HG03565 (cell line): ENCODE data around the gene NCAN.

ENCODE experiments used
- ATAC-seq: cut with Tn5 transposase; IDR thresholded peaks from one replicate; pipeline ENCODE4 v1.9.1; 2021; ENCODE audit warnings: mild to moderate bottlenecking, moderate library complexity; ENCODE audit not compliant: unreplicated experiment

The NCAN gene

GRCh38 chr19:19258589-19259338 lies 47.0 kb downstream of the NCAN start:
- no peak for ATAC-seq

- ATAC-seq = no peak
Observed at GRCh38 chr19:19259741-19260140, 48.0 kb downstream of the NCAN start.

- no peak for ATAC-seq
Observed at GRCh38 chr19:19260417-19261214, 48.9 kb downstream of the NCAN start.

DNA sequence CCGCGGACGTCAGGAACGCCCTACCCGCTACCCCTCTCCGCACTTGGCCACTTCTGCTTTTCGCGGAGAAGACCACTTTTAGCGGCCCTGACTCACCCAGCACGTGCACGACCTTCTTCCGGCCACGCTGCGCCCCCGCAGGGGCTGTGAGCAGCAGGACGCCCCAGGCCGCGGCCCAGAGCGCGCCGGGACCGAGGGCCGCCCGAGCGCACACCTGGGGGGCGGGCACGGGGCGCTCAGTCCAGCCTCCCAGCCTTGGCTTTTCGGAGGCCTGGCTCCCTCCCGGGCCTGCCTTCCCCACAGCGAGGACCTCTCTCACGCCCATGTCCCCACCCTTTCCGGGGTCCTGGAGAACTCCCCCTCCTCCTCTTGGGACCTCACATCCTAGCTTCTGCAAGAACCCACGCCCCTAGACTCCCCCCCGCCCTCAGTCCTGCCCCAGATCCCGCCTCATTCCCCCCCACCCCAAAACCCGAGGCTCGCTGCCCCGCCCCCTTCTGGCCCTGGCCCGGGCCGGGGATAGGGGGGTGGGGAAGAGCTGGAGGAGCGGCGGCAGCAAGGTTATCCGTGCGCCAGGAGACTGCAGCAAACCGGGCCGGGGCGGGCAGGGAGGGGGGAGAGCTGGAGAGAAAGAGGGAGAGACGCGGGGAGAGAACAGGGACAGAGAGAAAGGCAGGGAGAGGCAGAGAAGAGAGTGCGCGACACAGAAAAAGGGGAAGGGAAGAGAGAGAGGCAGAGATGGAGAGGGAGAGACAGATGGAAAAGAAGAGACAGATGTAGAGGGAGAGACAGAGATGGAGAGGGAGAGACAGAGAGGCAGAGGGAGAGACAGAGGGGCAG lies 49.8 kb downstream of the NCAN start:
- no peak for ATAC-seq

DNA sequence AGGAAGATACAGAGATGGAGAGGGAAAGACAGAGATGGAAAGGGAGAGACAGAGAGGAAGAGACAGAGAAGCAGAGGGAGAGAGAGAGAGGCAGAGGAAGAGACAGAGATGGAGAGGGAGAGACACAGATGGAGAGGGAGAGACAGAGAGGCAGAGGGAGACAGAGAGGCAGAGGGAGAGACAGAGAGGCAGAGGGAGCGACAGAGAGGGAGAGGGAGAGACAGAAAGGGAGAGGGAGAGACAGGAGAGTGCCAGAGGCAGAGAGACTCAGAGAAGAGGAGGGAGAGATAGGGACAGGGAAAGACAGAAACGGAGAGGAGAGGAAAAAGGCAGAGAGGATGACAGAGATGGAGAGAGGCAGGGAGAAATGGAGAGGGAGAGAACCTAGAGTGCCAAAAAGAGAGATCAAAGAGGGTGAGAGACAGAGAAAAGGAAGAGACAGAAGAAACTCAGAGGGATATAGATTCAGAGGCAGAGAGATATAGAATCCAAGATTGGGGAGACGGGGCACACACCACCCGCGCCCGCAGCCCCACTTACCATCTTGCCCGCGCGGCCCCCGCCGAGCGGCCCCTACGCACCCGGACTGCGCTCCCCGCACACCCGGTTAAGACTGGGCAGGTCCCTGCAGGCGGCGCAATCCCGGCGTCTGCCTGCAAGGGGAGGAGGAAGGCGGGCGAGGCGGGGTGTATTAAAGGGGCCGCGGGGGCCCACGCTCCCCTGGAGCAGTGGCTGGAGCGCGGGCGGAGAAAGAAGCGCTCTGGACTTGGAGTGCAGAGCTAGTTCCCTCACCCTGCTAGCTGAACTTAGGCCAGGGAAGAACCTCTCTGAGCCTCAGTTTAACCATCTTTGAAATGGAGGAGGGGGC lies 50.7 kb downstream of the NCAN start:
- no peak for ATAC-seq

- ATAC-seq = no peak
Observed at GRCh38 chr19:19263886-19264487, 52.2 kb downstream of the NCAN start.

DNA sequence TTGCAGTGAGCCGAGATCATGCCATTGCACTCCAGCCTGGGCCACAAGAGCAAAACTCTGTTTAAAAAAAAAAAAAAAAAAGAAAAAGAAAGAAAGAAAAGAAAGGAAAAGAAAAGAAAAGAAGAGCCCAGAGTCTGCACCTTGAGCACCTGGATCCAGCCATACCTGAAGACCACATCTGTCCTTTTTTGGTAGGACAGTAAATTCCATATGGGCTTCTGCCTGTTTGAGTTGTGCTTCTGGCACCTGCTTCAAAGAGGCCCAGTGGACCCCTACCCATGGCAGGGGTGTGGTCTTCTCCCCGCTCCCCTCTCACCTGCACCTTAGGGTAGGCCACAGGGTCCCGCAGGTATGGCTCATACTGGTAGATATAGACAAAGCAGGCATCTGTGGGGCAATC lies 55.5 kb downstream of the NCAN start:
- ATAC-seq = no peak

DNA sequence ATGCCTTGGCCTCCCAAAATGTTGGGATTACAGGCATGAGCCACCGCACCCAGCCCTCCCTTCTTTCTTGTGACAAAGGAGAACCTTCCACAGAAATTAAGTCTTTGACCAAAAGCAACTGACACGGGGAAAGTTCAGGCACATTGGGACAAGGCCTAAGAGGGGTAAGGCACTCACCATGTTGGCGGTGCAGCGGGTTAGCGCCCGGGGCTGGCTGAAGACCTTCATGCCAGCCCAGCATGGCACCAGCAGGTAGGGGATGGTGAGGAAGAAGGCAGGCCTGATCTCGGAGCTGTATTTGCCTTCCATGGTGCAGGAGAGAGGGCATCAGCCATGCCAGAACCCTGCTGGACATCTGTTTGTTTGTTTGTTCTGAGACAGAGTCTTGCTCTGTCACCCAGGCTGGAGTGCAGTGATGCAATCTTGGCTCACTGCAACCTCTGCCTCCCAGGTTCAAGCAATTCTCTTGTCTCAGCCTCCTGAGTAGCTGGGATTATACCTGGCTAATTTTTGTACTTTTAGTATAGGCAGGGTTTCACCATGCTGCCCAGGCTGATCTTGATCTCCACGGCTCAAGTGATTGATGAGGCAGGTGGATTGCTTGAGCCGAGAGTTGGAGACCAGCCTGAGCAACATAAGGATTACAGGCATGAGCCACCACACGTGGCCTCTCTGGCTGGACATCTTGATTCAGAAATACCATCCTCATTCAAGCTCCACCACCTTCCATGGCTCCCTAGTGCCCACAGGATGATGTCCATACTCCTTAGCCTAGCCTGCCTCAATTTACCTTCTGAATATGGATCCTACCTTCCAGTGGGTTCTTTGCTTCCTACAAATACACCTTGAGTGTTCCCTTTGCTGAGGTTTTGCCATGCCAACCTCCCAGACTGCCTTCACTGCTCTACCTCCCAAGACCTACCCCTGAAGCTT lies 57.0 kb downstream of the NCAN start:
- ATAC-seq = no peak

- no peak for ATAC-seq
Observed at GRCh38 chr19:19269952-19270694, 58.4 kb downstream of the NCAN start.

GRCh38 chr19:19270749-19271571 lies 59.2 kb downstream of the NCAN start:
- no peak for ATAC-seq

DNA sequence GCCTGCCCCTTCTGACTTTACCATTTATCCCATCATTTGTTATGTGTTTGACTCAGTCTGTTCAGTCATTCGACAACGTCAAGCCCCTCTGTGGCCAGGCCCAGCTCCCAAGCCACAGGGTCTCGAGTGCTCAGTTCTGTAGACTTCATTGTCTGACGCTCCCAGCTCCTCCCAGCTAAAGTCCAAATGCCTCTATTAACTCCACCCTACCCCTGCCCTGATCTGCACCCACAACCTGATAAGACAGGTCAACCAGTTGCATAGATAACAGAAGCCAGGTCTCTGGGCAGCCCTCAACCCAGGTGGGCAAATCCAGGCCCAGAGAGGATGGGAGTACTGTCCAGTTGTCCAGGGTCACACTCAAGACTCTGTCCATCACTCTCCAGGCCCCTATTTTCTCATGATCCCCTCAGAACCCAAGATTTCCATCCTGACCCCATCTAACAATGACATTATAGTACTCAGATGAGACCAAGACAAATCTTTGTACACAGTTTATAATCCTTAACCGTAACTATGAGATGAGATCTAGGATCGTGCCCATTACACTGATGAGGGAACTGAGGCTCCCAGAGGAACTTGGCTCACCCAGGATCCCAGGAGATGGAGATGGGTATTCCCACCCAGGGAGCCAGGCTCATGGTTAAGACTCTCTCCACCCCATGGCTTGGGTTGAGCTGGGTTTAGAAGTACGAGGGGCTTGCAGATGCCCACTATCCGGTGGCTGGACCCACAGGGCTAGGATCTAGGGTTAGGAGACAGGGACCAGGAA lies 60.3 kb downstream of the NCAN start:
- ATAC-seq = no peak

DNA sequence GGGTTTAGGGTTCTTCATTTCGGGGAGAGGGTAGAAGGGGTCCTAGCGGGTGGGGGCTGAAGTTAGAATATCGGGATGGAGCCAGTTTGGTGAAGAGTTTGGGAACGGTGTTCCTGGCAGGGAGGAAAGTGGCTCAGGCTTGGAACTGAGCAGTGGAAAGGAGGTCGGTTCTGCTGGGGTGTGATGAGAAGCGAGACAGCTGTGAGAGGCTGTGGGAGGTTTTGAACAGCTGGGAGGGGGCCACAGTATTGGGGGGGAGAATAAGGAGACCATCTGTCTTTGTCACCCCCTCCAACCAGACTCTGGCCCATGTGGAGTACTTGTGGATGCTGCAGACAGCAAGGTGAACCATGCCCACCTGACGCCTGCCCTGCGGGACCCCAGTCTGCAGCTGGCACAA lies 62.4 kb downstream of the NCAN start:
- no peak for ATAC-seq

DNA sequence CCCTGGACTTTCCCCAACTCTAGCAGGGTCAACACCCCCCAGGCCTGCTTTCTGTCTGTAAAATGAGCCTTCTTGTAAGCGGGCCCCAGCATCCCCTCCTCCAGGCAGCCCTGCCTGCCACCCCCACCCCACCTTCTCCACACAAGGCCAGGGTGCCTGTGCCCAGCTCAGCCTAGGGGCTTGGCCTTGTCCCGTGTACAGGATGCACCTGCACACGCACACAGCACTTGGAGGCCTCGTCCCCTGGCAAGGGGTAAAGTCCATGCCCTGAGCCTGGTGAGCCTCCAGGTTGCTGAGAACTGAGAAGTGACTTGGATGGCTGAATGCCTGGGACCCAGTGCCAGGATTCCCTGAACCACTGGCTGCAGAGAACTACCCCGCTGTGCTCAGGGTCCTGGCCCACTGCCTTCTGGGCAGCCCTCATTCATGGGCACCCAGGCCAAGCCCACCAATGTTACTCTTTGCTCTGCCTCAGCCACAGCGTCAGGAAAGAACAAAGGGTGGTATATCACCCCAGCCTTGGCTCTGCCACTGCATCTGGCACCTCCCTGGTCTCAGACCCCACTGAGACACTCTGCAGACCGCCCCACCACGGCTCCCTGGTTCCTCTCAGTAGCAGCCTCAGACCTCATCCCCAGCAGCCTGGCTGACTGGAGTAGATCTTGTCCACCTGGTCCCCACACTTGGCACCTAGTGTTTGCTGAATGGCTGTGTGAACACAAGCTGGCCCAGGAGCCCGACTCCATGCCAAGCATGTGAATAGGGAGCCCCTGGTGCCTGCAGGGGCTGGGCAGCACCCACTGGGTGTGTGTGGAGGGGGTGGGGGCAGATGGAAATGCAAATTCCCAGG lies 63.2 kb downstream of the NCAN start:
- no peak for ATAC-seq

- ATAC-seq = no peak
Observed at GRCh38 chr19:19276386-19276785, 64.6 kb downstream of the NCAN start.

DNA sequence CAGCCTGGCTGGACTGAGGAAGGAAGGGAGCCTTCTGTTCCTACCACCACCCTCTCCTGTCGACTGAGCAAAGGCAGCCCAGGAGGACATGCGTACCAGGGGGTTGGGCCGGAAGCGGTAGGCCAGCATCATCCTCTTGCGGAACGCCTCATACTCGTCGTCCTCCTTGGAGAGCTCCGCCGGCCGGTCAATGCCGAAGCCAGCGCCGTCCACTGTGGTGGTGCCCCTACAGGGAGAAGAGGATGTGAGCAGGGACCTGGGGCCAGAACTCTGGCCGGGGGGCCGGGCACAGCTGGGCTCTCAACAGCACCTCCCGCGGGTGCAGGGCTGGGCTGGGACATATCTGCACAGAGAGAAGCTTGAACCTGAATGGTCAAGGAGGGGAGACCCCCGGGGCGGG lies 65.1 kb downstream of the NCAN start:
- ATAC-seq = no peak

DNA sequence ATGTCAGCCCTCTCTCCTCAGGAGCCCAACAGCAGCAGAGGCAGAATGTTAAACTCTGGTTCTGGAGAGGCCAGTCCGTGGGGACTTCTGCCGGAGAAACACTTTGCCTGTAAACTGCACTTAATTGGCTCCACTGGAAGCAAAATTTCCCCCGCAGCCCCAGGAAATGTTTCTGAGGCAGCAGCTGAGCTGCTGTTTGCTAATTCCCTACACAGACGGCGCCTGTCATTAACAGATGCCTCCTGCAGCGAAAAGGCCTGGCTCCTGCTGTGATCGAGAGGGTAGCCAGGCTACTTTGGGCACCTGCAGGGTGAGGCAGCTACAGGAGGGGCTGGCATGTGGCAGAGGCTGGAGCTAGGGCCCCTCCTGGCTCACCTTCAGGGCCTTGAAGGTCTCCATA lies 66.6 kb downstream of the NCAN start:
- ATAC-seq = no peak
